Neutrophil (primary cell): ENCODE measurements around the gene GTF2B.
"Not testable (repeated sequence)": the region's sequence is repeated elsewhere in the genome, so short reads cannot be mapped to it uniquely, and the experiment has no call there.

ENCODE experiments used
- H3K27ac ChIP-seq: fragments of 200-600 bp; sonication (generic); 2 replicates; pipeline ENCODE4 v1.5.1; 2016; ENCODE audit warnings: mild to moderate bottlenecking, moderate library complexity
- H3K27me3 ChIP-seq: fragments of 200-600 bp; sonication (generic); 2 replicates; pipeline ENCODE4 v1.6.0; 2016; ENCODE audit warnings: mild to moderate bottlenecking
- H3K36me3 ChIP-seq: fragments of 200-600 bp; sonication (generic); 2 replicates; pipeline ENCODE4 v1.5.1; 2017
- H3K4me1 ChIP-seq, 2 experiments: fragments of 200-600 bp in 1 of 2; sonication (generic) in 1 of 2; 1 replicate in 1 of 2; 2 replicates in 1 of 2; pipeline versions ENCODE4 v1.5.1 to v1.6.1; 2013 to 2016; ENCODE audit warnings: low read depth in 1 of 2, low read length in 1 of 2, mild to moderate bottlenecking in 1 of 2, moderate library complexity in 1 of 2; ENCODE audit not compliant: control insufficient read depth in 1 of 2, insufficient read depth in 1 of 2
- H3K4me3 ChIP-seq, 2 experiments: fragments of 200-600 bp in 1 of 2; sonication (generic) in 1 of 2; 1 replicate in 1 of 2; 2 replicates in 1 of 2; pipeline ENCODE4 v1.5.1; 2013 to 2016; ENCODE audit warnings: low read depth in 1 of 2, low read length in 1 of 2, mild to moderate bottlenecking in 1 of 2, moderate library complexity in 1 of 2
- H3K9me3 ChIP-seq: fragments of 200-600 bp; sonication (generic); 2 replicates; pipeline ENCODE4 v1.5.1; 2016
- CTCF ChIP-seq: fragments of 200-600 bp; sonication (generic); IDR thresholded peaks from 2 replicates; pipeline ENCODE4 v1.5.1; 2016; ENCODE audit warnings: antibody characterized with exemption

GTF2B gene

GRCh38 chr1:88923224-88923623 lies 31.9 kb upstream of the GTF2B start:
- TF ChIP-seq CTCF, result no peak
- peaks cover 68% of the 10 kb centered on the region for H3K36me3 ChIP-seq
- no peaks in the 10 kb centered on the region for H3K9me3 ChIP-seq

GRCh38 chr1:88922214-88922613 lies 30.8 kb upstream of the GTF2B start:
- no peak for TF ChIP-seq CTCF
- no peaks in the 10 kb centered on the region for H3K9me3 ChIP-seq
- H3K4me1 ChIP-seq, result no peaks in the 10 kb centered on the region
- H3K27ac ChIP-seq, result no peak overlapping the region
- no peak overlapping the region for H3K4me3 ChIP-seq
- H3K27me3 ChIP-seq, result no peaks in the 10 kb centered on the region
- H3K36me3 ChIP-seq, result peaks cover 60% of the 10 kb centered on the region

More at GRCh38 chr1:88923224-88923623, 31.9 kb upstream of the GTF2B start:
- no peak overlapping the region for H3K4me3 ChIP-seq
- no peaks in the 10 kb centered on the region for H3K4me1 ChIP-seq
- H3K27ac ChIP-seq, result no peak overlapping the region
- H3K27me3 ChIP-seq, result no peaks in the 10 kb centered on the region

GRCh38 chr1:88920845-88921244 lies 29.5 kb upstream of the GTF2B start:
- Histone ChIP-seq H3K27ac (no peak overlapping the region), H3K4me1 (no peaks in the 10 kb centered on the region), H3K4me3 (no peak overlapping the region), H3K36me3 (peaks cover 56% of the 10 kb centered on the region), H3K9me3 (no peaks in the 10 kb centered on the region), H3K27me3 (no peaks in the 10 kb centered on the region)
- no peak for TF ChIP-seq CTCF

- Histone ChIP-seq H3K4me1 (no peaks in the 10 kb centered on the region), H3K4me3 (no peak overlapping the region), H3K9me3 (no peaks in the 10 kb centered on the region), H3K27me3 (no peaks in the 10 kb centered on the region), H3K27ac (no peak overlapping the region), H3K36me3 (peaks cover 27% of the 10 kb centered on the region)
- TF ChIP-seq CTCF, result no peak
Measured at GRCh38 chr1:88917321-88918025, 26.1 kb upstream of the GTF2B start.

GRCh38 chr1:88916883-88917282 lies 25.5 kb upstream of the GTF2B start:
- H3K4me3 ChIP-seq, result no peak overlapping the region
- no peaks in the 10 kb centered on the region for H3K9me3 ChIP-seq
- H3K36me3 ChIP-seq, result peaks cover 21% of the 10 kb centered on the region
- no peaks in the 10 kb centered on the region for H3K27me3 ChIP-seq
- no peaks in the 10 kb centered on the region for H3K4me1 ChIP-seq
- H3K27ac ChIP-seq, result no peak overlapping the region
- no peak for TF ChIP-seq CTCF

- H3K27me3 ChIP-seq, H3K36me3 ChIP-seq, H3K9me3 ChIP-seq, H3K4me1 ChIP-seq, H3K27ac ChIP-seq, H3K4me3 ChIP-seq: not testable (repeated sequence)
Measured at GRCh38 chr1:88911800-88912199, 20.4 kb upstream of the GTF2B start.
